ENCODE measurements around the gene ASTN2. TPM values are rescaled to one million over a fixed set of nuclear protein-coding genes. Genes with fewer than 3 reads are reported as not detected.
A peak's percentile ranks its signal among the peaks of the same experiment; 100 is the strongest.

The ASTN2 gene
- total RNA-seq, 1 donor from 2014 or later: 7.3 TPM

GRCh38 chr9:116572095-116572748 is 842.6 kb downstream of the ASTN2 start:
- no peaks in the 10 kb centered on the region for H3K27me3 ChIP-seq (ENCODE audit: control insufficient read depth in 3 of 3, insufficient read depth in 3 of 3, low read length in 3 of 3)
- H3K36me3 ChIP-seq (ENCODE audit: control insufficient read depth in 3 of 3, insufficient read depth in 3 of 3, low read length in 3 of 3): no peaks in the 10 kb centered on the region
- H3K4me1 ChIP-seq (ENCODE audit: control insufficient read depth in 3 of 3, insufficient read depth in 3 of 3, low read length in 3 of 3): peaks cover 7 to 14% (median 11%) of the 10 kb centered on the region in 3 donors
- no peaks in the 10 kb centered on the region for H3K9me3 ChIP-seq (ENCODE audit: control insufficient read depth in 3 of 3, low read length in 3 of 3)
- no peak overlapping the region for H3K27ac ChIP-seq (ENCODE audit: low read depth, low read length)
- peak overlapping the region in 1 of 3 donors; percentile 21 for H3K9ac ChIP-seq (ENCODE audit: low read depth in 1 of 3, low read length in 3 of 3)
- peak overlapping the region in 1 of 3 donors; percentile 25 for H3K4me3 ChIP-seq (ENCODE audit: low read length in 3 of 3)

GRCh38 chr9:116569111-116569510 is 845.7 kb downstream of the ASTN2 start:
- H3K9me3 ChIP-seq (ENCODE audit: control insufficient read depth in 3 of 3, low read length in 3 of 3): no peaks in the 10 kb centered on the region
- no peak overlapping the region for H3K9ac ChIP-seq (ENCODE audit: low read depth in 1 of 3, low read length in 3 of 3)
- peaks cover 11 to 17% (median 14%) of the 10 kb centered on the region in 3 donors for H3K4me1 ChIP-seq (ENCODE audit: control insufficient read depth in 3 of 3, insufficient read depth in 3 of 3, low read length in 3 of 3)
- H3K4me3 ChIP-seq (ENCODE audit: low read length in 3 of 3): no peak overlapping the region
- no peaks in the 10 kb centered on the region for H3K36me3 ChIP-seq (ENCODE audit: control insufficient read depth in 3 of 3, insufficient read depth in 3 of 3, low read length in 3 of 3)
- no peak overlapping the region for H3K27ac ChIP-seq (ENCODE audit: low read depth, low read length)
- H3K27me3 ChIP-seq (ENCODE audit: control insufficient read depth in 3 of 3, insufficient read depth in 3 of 3, low read length in 3 of 3): no peaks in the 10 kb centered on the region

- no peaks in the 10 kb centered on the region for H3K9me3 ChIP-seq (ENCODE audit: control insufficient read depth in 3 of 3, low read length in 3 of 3)
- H3K9ac ChIP-seq (ENCODE audit: low read depth in 1 of 3, low read length in 3 of 3): no peak overlapping the region
- no peak overlapping the region for H3K27ac ChIP-seq (ENCODE audit: low read depth, low read length)
- H3K4me1 ChIP-seq (ENCODE audit: control insufficient read depth in 3 of 3, insufficient read depth in 3 of 3, low read length in 3 of 3): peaks cover 1 to 12% (median 10%) of the 10 kb centered on the region in 3 donors
- H3K4me3 ChIP-seq (ENCODE audit: low read length in 3 of 3): no peak overlapping the region
- H3K36me3 ChIP-seq (ENCODE audit: control insufficient read depth in 3 of 3, insufficient read depth in 3 of 3, low read length in 3 of 3): no peaks in the 10 kb centered on the region
- H3K27me3 ChIP-seq (ENCODE audit: control insufficient read depth in 3 of 3, insufficient read depth in 3 of 3, low read length in 3 of 3): no peaks in the 10 kb centered on the region
These were observed 848.0 kb downstream of the ASTN2 start for GRCh38 chr9:116566677-116567488.

- Histone ChIP-seq H3K27ac (ENCODE audit: low read depth, low read length) (no peak overlapping the region), H3K36me3 (ENCODE audit: control insufficient read depth in 3 of 3, insufficient read depth in 3 of 3, low read length in 3 of 3) (no peaks in the 10 kb centered on the region), H3K9ac (ENCODE audit: low read depth in 1 of 3, low read length in 3 of 3) (no peak overlapping the region), H3K9me3 (ENCODE audit: control insufficient read depth in 3 of 3, low read length in 3 of 3) (no peaks in the 10 kb centered on the region), H3K4me3 (ENCODE audit: low read length in 3 of 3) (no peak overlapping the region), H3K4me1 (ENCODE audit: control insufficient read depth in 3 of 3, insufficient read depth in 3 of 3, low read length in 3 of 3) (peaks cover 0 to 7% (median 4%) of the 10 kb centered on the region in 3 donors), H3K27me3 (ENCODE audit: control insufficient read depth in 3 of 3, insufficient read depth in 3 of 3, low read length in 3 of 3) (no peaks in the 10 kb centered on the region)
These were observed 848.9 kb downstream of the ASTN2 start for GRCh38 chr9:116565986-116566385.

- no peaks in the 10 kb centered on the region for H3K9me3 ChIP-seq (ENCODE audit: control insufficient read depth in 3 of 3, low read length in 3 of 3)
- H3K9ac ChIP-seq (ENCODE audit: low read depth in 1 of 3, low read length in 3 of 3): no peak overlapping the region
- H3K4me3 ChIP-seq (ENCODE audit: low read length in 3 of 3): no peak overlapping the region
- peaks cover 0 to 7% (median 4%) of the 10 kb centered on the region in 3 donors for H3K4me1 ChIP-seq (ENCODE audit: control insufficient read depth in 3 of 3, insufficient read depth in 3 of 3, low read length in 3 of 3)
- H3K27ac ChIP-seq (ENCODE audit: low read depth, low read length): no peak overlapping the region
- no peaks in the 10 kb centered on the region for H3K27me3 ChIP-seq (ENCODE audit: control insufficient read depth in 3 of 3, insufficient read depth in 3 of 3, low read length in 3 of 3)
- H3K36me3 ChIP-seq (ENCODE audit: control insufficient read depth in 3 of 3, insufficient read depth in 3 of 3, low read length in 3 of 3): no peaks in the 10 kb centered on the region
These were observed 850.5 kb downstream of the ASTN2 start for GRCh38 chr9:116564266-116564793.

GRCh38 chr9:116558818-116559540 is 855.9 kb downstream of the ASTN2 start:
- Histone ChIP-seq H3K9ac (ENCODE audit: low read depth in 1 of 3, low read length in 3 of 3) (no peak overlapping the region), H3K27me3 (ENCODE audit: control insufficient read depth in 3 of 3, insufficient read depth in 3 of 3, low read length in 3 of 3) (no peaks in the 10 kb centered on the region), H3K4me1 (ENCODE audit: control insufficient read depth in 3 of 3, insufficient read depth in 3 of 3, low read length in 3 of 3) (peaks cover 0 to 7% (median 3%) of the 10 kb centered on the region in 3 donors), H3K27ac (ENCODE audit: low read depth, low read length) (no peak overlapping the region), H3K36me3 (ENCODE audit: control insufficient read depth in 3 of 3, insufficient read depth in 3 of 3, low read length in 3 of 3) (no peaks in the 10 kb centered on the region), H3K9me3 (ENCODE audit: control insufficient read depth in 3 of 3, low read length in 3 of 3) (no peaks in the 10 kb centered on the region), H3K4me3 (ENCODE audit: low read length in 3 of 3) (no peak overlapping the region)

- H3K27ac ChIP-seq (ENCODE audit: low read depth, low read length): no peak overlapping the region
These were observed 856.8 kb downstream of the ASTN2 start for GRCh38 chr9:116558035-116558434.

GRCh38 chr9:116555556-116556155 is 859.2 kb downstream of the ASTN2 start:
- H3K9ac ChIP-seq (ENCODE audit: low read depth in 1 of 3, low read length in 3 of 3): no peak overlapping the region
- no peak overlapping the region for H3K27ac ChIP-seq (ENCODE audit: low read depth, low read length)
- H3K27me3 ChIP-seq (ENCODE audit: control insufficient read depth in 3 of 3, insufficient read depth in 3 of 3, low read length in 3 of 3): no peaks in the 10 kb centered on the region
- no peaks in the 10 kb centered on the region for H3K9me3 ChIP-seq (ENCODE audit: control insufficient read depth in 3 of 3, low read length in 3 of 3)
- no peaks in the 10 kb centered on the region for H3K36me3 ChIP-seq (ENCODE audit: control insufficient read depth in 3 of 3, insufficient read depth in 3 of 3, low read length in 3 of 3)
- no peak overlapping the region for H3K4me3 ChIP-seq (ENCODE audit: low read length in 3 of 3)
- peaks cover 0 to 7% (median 5%) of the 10 kb centered on the region in 3 donors for H3K4me1 ChIP-seq (ENCODE audit: control insufficient read depth in 3 of 3, insufficient read depth in 3 of 3, low read length in 3 of 3)

More at GRCh38 chr9:116558035-116558434, 856.8 kb downstream of the ASTN2 start:
- H3K9me3 ChIP-seq (ENCODE audit: control insufficient read depth in 3 of 3, low read length in 3 of 3): no peaks in the 10 kb centered on the region
- no peak overlapping the region for H3K4me3 ChIP-seq (ENCODE audit: low read length in 3 of 3)
- H3K4me1 ChIP-seq (ENCODE audit: control insufficient read depth in 3 of 3, insufficient read depth in 3 of 3, low read length in 3 of 3): peaks cover 0 to 7% (median 3%) of the 10 kb centered on the region in 3 donors
- H3K36me3 ChIP-seq (ENCODE audit: control insufficient read depth in 3 of 3, insufficient read depth in 3 of 3, low read length in 3 of 3): no peaks in the 10 kb centered on the region
- H3K9ac ChIP-seq (ENCODE audit: low read depth in 1 of 3, low read length in 3 of 3): no peak overlapping the region
- H3K27me3 ChIP-seq (ENCODE audit: control insufficient read depth in 3 of 3, insufficient read depth in 3 of 3, low read length in 3 of 3): no peaks in the 10 kb centered on the region

- Histone ChIP-seq H3K27me3 (ENCODE audit: control insufficient read depth in 3 of 3, insufficient read depth in 3 of 3, low read length in 3 of 3) (no peaks in the 10 kb centered on the region), H3K36me3 (ENCODE audit: control insufficient read depth in 3 of 3, insufficient read depth in 3 of 3, low read length in 3 of 3) (no peaks in the 10 kb centered on the region), H3K9ac (ENCODE audit: low read depth in 1 of 3, low read length in 3 of 3) (no peak overlapping the region), H3K4me1 (ENCODE audit: control insufficient read depth in 3 of 3, insufficient read depth in 3 of 3, low read length in 3 of 3) (peaks cover 0 to 10% (median 7%) of the 10 kb centered on the region in 3 donors), H3K27ac (ENCODE audit: low read depth, low read length) (no peak overlapping the region), H3K9me3 (ENCODE audit: control insufficient read depth in 3 of 3, low read length in 3 of 3) (no peaks in the 10 kb centered on the region), H3K4me3 (ENCODE audit: low read length in 3 of 3) (no peak overlapping the region)
These were observed 859.7 kb downstream of the ASTN2 start for GRCh38 chr9:116555119-116555518.

Measured in skeletal muscle tissue (tissue), 4 donors.